ENCODE measurements around the gene HASPIN.

The HASPIN gene

DNA sequence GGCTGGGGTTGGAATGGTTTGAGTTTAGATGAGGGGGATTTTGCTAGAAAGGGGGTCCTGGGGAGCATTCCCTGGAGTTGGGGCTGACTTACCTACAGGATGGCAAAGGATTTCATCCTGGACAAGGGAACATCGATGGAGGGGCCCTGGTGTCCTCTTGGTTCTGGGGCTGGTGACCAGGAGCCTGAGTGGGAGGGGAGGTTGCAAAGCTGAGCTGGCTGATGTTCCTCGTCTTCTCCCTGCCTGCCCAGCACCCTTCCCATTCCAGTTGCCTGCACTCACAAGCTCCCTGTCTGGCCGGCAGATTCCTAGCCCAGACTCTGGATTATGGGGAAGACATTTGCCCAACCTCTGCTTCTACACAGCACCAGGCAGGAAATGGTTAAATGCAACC, 40.1 kb downstream of the HASPIN start:
- DNase-seq (ENCODE audit: low read depth in 2 of 2) = no peak

DNA sequence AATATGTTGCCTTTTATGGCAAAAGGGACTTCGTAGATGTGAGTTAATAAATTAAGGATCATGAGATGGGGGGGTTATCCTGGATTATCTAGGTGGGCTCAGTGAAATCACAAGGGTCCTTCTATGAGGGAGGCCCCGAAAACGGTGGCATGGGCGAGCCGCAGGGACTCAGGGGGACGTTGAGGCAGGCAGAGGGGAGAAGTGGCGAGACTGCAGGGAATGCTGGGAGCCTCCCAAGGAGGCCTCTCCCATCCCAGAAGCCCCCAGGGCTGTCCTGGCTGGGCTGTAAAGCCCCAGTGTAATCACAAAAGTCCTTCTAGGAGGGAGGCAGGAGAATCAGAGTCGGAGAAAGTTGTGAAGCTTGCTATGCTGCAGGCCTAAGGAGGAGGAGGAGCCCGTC, 42.3 kb downstream of the HASPIN start:
- no peak for DNase-seq (ENCODE audit: low read depth in 2 of 2)

DNA sequence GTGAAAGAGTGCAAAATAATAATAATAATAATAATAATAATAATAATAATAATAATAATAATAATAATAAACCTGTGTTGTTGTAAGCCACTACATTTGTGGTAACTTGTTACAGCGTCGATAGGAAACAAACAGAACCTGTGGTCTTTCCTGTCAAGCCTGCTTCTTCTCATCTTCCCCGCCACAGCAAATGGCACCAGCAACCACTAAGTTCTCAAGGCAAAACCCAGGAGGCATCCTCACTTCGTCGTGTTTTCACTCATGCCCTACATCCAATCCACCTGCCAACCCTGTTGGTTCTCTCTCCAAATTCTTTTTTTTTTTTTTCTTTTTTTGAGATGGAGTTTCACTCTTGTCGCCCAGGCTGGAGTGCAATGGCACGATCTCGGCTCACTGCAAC, 43.1 kb downstream of the HASPIN start:
- DNase-seq (ENCODE audit: low read depth in 2 of 2) = no peak

DNA sequence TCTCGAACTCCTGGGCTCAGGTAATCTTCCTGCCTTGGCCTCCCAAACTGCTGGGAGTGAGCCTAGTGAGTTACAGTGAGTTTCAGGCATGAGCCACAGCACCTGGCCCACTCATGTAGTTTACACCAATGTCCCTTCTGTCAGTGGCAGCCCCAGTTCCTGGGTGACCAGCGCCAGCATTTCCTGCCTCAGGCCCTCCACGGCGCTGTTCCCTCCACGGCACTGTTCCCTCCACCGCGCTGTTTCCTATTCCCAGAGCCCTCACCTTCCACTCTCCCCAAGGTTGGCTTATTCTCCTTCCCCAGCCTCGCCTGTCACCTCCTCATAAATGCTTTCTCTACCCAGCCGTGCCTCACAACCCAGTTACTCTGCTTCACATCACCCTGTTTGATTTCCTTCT, 44.6 kb downstream of the HASPIN start:
- no peak for DNase-seq (ENCODE audit: low read depth in 2 of 2)

DNA sequence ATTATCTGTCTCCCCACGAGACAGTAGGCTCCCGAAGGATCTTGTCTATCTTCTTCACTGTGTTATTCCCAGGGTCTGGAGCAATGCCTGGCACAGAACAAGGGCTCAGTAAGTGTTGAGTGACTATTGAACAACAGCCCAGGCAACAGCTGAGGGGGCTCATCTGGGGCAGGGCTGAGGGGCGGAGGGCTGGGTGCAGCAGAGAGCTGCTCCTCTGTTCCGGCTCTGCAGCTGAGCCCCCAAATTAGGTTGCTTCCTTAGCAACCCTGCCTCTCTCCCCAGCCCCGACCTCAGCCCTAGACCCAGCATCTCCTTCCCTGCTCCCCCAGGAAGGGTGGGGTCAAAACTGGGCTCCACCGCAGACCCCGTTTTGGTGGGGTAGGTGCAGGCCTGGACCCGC, 45.1 kb downstream of the HASPIN start:
- DNase-seq (ENCODE audit: low read depth in 2 of 2) = no peak

DNA sequence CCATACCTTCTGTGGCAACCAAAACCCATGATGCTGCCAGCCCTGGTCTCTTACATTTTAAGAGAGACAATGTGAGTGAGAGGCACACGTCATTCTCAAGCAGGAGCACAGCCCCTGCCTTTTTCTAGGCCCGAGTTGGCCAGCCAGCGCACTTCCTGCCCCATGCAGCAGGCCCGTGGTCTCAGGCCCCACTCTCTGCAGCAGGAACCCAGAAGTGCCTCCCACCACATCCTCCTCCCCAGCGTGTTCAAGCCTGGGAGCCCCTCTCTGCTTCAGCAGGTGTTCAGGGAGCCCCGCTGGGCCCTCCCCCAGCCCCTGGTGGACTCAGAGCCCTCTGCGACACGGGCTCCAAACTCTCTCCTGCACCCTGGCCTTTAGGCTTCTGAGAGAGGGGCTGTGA, 46.8 kb downstream of the HASPIN start:
- no peak for DNase-seq (ENCODE audit: low read depth in 2 of 2)

DNA sequence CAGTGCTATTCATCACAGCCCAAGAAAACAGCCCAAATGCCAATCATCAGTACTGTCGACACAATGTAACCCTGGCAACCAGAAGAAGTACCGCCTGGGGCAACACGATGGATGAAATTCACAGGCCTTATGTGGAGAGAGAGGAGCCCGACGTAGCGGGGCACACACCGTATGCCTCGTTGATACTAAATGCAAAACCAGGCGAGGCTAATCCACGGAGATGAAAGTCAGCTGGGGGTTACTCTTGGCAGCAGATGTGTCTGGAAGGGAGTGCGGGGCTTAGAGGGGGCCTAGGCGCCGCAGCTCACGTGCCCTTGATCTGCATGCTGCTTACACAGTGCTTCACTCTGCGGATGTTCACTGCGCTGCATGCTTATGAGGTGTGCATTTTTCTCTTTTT, 47.4 kb downstream of the HASPIN start:
- no peak for DNase-seq (ENCODE audit: low read depth in 2 of 2)

DNA sequence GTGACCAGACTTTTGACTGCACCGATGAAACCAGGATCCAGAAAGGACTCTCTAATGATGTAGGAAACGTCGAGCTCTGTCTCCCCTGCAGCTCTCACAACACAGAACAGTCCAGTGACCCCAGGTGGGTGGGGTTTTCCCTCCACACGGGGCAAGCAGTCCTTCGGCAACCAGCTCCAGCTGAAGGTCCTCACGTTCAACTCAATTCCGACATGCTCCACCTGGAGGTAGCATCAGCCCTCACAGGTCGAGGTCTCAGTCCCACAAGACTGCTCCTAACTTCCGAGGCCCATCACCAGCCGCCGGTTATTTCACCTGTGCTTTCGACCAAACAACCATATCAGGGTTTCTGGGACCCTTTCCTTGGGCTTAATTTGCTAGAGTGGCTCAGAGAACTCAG, 49.1 kb downstream of the HASPIN start:
- DNase-seq (ENCODE audit: low read depth in 2 of 2) = no peak

DNA sequence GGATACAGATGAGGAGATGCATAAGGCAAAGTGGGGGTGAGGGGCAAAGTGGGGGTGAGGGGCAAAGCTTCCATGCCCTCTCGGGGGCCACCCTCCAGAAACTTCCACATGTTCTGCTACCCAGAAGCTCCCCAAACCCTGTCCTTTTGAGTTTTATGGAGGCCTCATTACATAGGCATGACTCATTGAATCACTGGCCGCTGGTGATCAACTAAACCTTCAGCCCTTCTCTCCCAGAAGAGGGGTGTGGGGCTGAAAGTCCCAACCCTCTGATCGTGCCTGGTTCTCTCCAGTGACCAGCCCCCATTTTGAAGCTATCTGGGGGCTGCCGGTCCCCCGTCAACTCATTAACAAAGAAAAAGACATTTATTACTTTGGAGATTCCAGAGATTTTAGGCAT, 49.8 kb downstream of the HASPIN start:
- no peak for DNase-seq (ENCODE audit: low read depth in 2 of 2)

DNA sequence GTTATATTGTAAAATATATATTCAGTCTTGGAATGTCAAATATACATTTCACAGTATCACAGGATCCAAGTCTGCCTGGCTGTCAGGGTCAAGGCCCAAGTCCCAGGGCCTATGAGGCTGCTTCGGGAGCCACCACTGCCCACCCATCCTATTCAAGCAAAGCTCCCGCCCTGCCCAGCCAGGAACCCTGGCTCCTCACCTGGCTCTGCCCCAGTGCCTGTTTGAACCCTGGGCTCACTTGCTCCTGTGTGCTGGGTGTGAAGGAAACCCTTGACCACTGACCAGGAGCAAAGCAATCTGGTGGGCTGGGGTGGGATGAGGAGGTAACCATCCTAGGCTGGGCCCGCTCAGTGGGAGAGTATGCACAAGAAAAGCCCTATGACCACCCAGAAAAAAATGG, 50.3 kb downstream of the HASPIN start:
- no peak for DNase-seq (ENCODE audit: low read depth in 2 of 2)

All from stimulated activated CD4-positive, alpha-beta T cell treated with anti-CD3 and anti-CD28 coated beads, Interleukin-1b, Interleukin-23, amount 100 ng/mL, for 4 hours (primary cell).